PFSK-1 (cell line): ENCODE results near the gene NDUFB4.

Experiments used
- FOXP2 ChIP-seq: optimal IDR thresholded peaks from 2 replicates; pipeline ENCODE3; 2011; ENCODE audit warnings: borderline replicate concordance, control low read depth, inconsistent platforms; ENCODE audit not compliant: insufficient read depth; ENCODE audit errors: extremely low read length, extremely low read depth
- POLR2AphosphoS5 ChIP-seq: IDR thresholded peaks from 2 replicates; pipeline ENCODE4 v1.6.1; 2012; ENCODE audit warnings: low read depth, mild to moderate bottlenecking, control low read depth, low read length, moderate library complexity
- SIN3A ChIP-seq: IDR thresholded peaks from 2 replicates; pipeline ENCODE4 v1.6.1; 2012; ENCODE audit warnings: mild to moderate bottlenecking, low read length, moderate library complexity, borderline replicate concordance; ENCODE audit not compliant: insufficient read depth
- TAF1 ChIP-seq: IDR thresholded peaks from 2 replicates; pipeline ENCODE4 v1.6.1; 2012; ENCODE audit warnings: low read length, control low read depth, borderline replicate concordance; ENCODE audit not compliant: insufficient read depth
- TF ChIP-seq, protein P1 (sequence below), 2 experiments: IDR thresholded peaks; 2 replicates each; pipeline versions ENCODE4 v1.6.1 to v1.8.0; 2011 to 2012; ENCODE audit warnings: low read depth in 2 of 2, low read length in 2 of 2, control low read depth in 1 of 2, inconsistent platforms in 1 of 2, mild to moderate bottlenecking in 1 of 2, moderate library complexity in 1 of 2; ENCODE audit not compliant: insufficient read depth in 1 of 2

DNA sequence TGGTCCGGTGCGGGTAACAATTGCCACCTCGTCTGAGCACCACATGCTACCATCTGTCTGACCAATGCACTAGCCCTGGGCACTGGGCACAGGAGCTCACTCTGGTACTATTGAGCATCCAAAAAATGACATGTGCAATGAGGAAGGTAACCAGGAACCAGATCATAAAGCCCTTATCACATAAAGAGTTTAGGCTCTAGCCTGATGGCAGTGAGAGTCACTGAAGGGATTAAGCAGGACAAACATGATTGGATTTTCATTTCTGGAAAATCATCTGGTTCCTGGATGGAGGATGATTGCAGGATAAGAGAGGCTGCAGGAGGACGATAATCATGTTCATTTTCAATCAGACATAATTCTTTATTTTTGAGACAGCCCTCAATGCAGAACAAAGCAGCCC is 12.4 kb downstream of the NDUFB4 start:
- TF ChIP-seq TAF1 (no peak), SIN3A (no peak), POLR2AphosphoS5 (no peak), FOXP2 (no peak)
- TF ChIP-seq, protein P1, sequence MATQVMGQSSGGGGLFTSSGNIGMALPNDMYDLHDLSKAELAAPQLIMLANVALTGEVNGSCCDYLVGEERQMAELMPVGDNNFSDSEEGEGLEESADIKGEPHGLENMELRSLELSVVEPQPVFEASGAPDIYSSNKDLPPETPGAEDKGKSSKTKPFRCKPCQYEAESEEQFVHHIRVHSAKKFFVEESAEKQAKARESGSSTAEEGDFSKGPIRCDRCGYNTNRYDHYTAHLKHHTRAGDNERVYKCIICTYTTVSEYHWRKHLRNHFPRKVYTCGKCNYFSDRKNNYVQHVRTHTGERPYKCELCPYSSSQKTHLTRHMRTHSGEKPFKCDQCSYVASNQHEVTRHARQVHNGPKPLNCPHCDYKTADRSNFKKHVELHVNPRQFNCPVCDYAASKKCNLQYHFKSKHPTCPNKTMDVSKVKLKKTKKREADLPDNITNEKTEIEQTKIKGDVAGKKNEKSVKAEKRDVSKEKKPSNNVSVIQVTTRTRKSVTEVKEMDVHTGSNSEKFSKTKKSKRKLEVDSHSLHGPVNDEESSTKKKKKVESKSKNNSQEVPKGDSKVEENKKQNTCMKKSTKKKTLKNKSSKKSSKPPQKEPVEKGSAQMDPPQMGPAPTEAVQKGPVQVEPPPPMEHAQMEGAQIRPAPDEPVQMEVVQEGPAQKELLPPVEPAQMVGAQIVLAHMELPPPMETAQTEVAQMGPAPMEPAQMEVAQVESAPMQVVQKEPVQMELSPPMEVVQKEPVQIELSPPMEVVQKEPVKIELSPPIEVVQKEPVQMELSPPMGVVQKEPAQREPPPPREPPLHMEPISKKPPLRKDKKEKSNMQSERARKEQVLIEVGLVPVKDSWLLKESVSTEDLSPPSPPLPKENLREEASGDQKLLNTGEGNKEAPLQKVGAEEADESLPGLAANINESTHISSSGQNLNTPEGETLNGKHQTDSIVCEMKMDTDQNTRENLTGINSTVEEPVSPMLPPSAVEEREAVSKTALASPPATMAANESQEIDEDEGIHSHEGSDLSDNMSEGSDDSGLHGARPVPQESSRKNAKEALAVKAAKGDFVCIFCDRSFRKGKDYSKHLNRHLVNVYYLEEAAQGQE (IDR thresholded peaks at IDR 0.05; ENCODE audit: insufficient read depth in 1 of 2, low read depth in 2 of 2, low read length in 2 of 2): no peak
